Dermis blood vessel endothelial cell (primary cell): ENCODE measurements around the gene SLFN11. TPM values are rescaled to one million over a fixed set of nuclear protein-coding genes. Genes with fewer than 3 reads are reported as not detected.
A peak's percentile ranks its signal among the peaks of the same experiment; 100 is the strongest.
"Not testable (repeated sequence)": the region's sequence is repeated elsewhere in the genome, so short reads cannot be mapped to it uniquely, and the experiment has no call there.

Source experiments
- DNase-seq: peaks from one replicate; pipeline ENCODE4 v3.0.0; 2010
- total RNA-seq: library from RNA; depleted of rRNA; stranded (reverse); fragments of >200 nt; gene quantifications from 2 replicates; pipeline ENCODE4 v1.2.3, GENCODE V29; 2014

The SLFN11 gene
- total RNA-seq = 83.3 and 103 TPM in 2 replicates

- DNase-seq = peak; percentile 94
Observed at GRCh38 chr17:35373534-35373983, at the start of gene SLFN11. Gene SLFN11, minus strand, starts transcription at chr17:35373621. Its CDS starts 9,814 bp downstream, at chr17:35363807.

GRCh38 chr17:35421069-35421468 is 47.6 kb upstream of the SLFN11 start:
- DNase-seq = not testable (repeated sequence)

GRCh38 chr17:35416659-35417058 is 43.2 kb upstream of the SLFN11 start:
- DNase-seq = no peak

- DNase-seq = not testable (repeated sequence)
Observed at GRCh38 chr17:35414707-35415106, 41.3 kb upstream of the SLFN11 start.

- DNase-seq = no peak
Observed at GRCh38 chr17:35414247-35414646, 40.8 kb upstream of the SLFN11 start.

GRCh38 chr17:35407531-35407930 is 34.1 kb upstream of the SLFN11 start:
- no peak for DNase-seq

- DNase-seq = no peak
Observed at GRCh38 chr17:35406568-35406967, 33.1 kb upstream of the SLFN11 start.

- no peak for DNase-seq
Observed at GRCh38 chr17:35404360-35404759, 30.9 kb upstream of the SLFN11 start.

- not testable (repeated sequence) for DNase-seq
Observed at GRCh38 chr17:35393783-35394182, 20.4 kb upstream of the SLFN11 start.

- no peak for DNase-seq
Observed at GRCh38 chr17:35390663-35391062, 17.2 kb upstream of the SLFN11 start.

- no peak for DNase-seq
Observed at GRCh38 chr17:35390156-35390555, 16.7 kb upstream of the SLFN11 start.

- no peak for DNase-seq
Observed at GRCh38 chr17:35387496-35387895, 14.1 kb upstream of the SLFN11 start.

- DNase-seq = no peak
Observed at GRCh38 chr17:35377706-35378105, 4.3 kb upstream of the SLFN11 start.

GRCh38 chr17:35377068-35377467 is 3.6 kb upstream of the SLFN11 start:
- no peak for DNase-seq

GRCh38 chr17:35376245-35376644 is 2.8 kb upstream of the SLFN11 start:
- peak; percentile 30 for DNase-seq

GRCh38 chr17:35374766-35375344 is 1.4 kb upstream of the SLFN11 start:
- DNase-seq = no peak

GRCh38 chr17:35373984-35374765 is 754 bp upstream of the SLFN11 start:
- peak; percentile 68 for DNase-seq

- peak; percentile 24 for DNase-seq
Observed at GRCh38 chr17:35372846-35373533, 431 bp downstream of the SLFN11 start.

GRCh38 chr17:35371934-35372333 is 1.5 kb downstream of the SLFN11 start:
- no peak for DNase-seq

- DNase-seq = no peak
Observed at GRCh38 chr17:35368081-35368830, 5.2 kb downstream of the SLFN11 start.

GRCh38 chr17:35361027-35361426 is 12.4 kb downstream of the SLFN11 start:
- DNase-seq = no peak

GRCh38 chr17:35359398-35359797 is 14.0 kb downstream of the SLFN11 start:
- no peak for DNase-seq

GRCh38 chr17:35352284-35352683 is 21.1 kb downstream of the SLFN11 start:
- DNase-seq = no peak
